ENCODE results near the gene SCYL3.

- TF ChIP-seq TAF1 (IDR thresholded peaks at IDR 0.05; ENCODE audit: borderline replicate concordance, low read depth, low read length) (no peak), POLR2A (IDR thresholded peaks at IDR 0.05; ENCODE audit: low read depth, low read length) (no peak)
These were observed 30.4 kb upstream of the SCYL3 start for GRCh38 chr1:169924063-169924462.
